Activated CD4-positive, alpha-beta memory T cell treated with anti-CD3 and anti-CD28 coated beads, Interleukin-2, amount 10 ng/mL, durations not matched to agents 7 days and 5 days (primary cell): ENCODE measurements around the gene HLCS. TPM values are rescaled to one million over a fixed set of nuclear protein-coding genes. Genes with fewer than 3 reads are reported as not detected.

ENCODE experiments used
- CTCF ChIA-PET: fragments of 350-600 bp; sonication (Branson Sonifier 250); formaldehyde crosslinking; loops from one replicate; lab custom pipeline; 2021; ENCODE audit warnings: antibody characterized with exemption, inconsistent platforms; lab: Charles Lee
- POLR2A ChIA-PET: fragments of 350-600 bp; sonication (Branson Sonifier 250); formaldehyde crosslinking; loops from one replicate; lab custom pipeline; 2021; ENCODE audit warnings: antibody characterized with exemption; lab: Charles Lee
- DNase-seq: peaks from one replicate; pipeline ENCODE4 v3.0.0-alpha.2; 2020
- H3K27ac Mint-ChIP-seq: one replicate; pipeline ENCODE4 v1.8.0; 2021; ENCODE audit warnings: mild to moderate bottlenecking, mixed read lengths
- H3K27me3 Mint-ChIP-seq: one replicate; pipeline ENCODE4 v1.8.0; 2021; ENCODE audit warnings: mixed read lengths
- H3K36me3 Mint-ChIP-seq: one replicate; pipeline ENCODE4 v1.8.0; 2021; ENCODE audit warnings: low read depth, mixed read lengths
- H3K4me1 Mint-ChIP-seq: one replicate; pipeline ENCODE4 v1.8.0; 2021; ENCODE audit warnings: mixed read lengths
- H3K4me3 Mint-ChIP-seq: one replicate; pipeline ENCODE4 v1.8.0; 2021; ENCODE audit warnings: mild to moderate bottlenecking, mixed read lengths
- H3K9me3 Mint-ChIP-seq: one replicate; pipeline ENCODE4 v1.8.0; 2021; ENCODE audit warnings: mixed read lengths
- total RNA-seq, 2 experiments: library from RNA; stranded (reverse); gene quantifications; one replicate each; pipeline ENCODE4 v1.2.3, GENCODE V29; 2021

HLCS gene
- total RNA-seq, 2 experiments from 2014 or later = 13.3 to 13.9 TPM

GRCh38 chr21:36893581-36893980 lies 72.9 kb downstream of the HLCS start:
- ChIA-PET POLR2A (no interaction called here), CTCF (no interaction called here)
- Mint-ChIP-seq H3K9me3 (no peaks in the 10 kb centered on the region), H3K4me3 (no peak overlapping the region), H3K27me3 (no peaks in the 10 kb centered on the region), H3K27ac (no peak overlapping the region), H3K36me3 (peaks cover 26% of the 10 kb centered on the region), H3K4me1 (no peaks in the 10 kb centered on the region)
- no peak for DNase-seq

GRCh38 chr21:36892201-36892600 lies 74.3 kb downstream of the HLCS start:
- Mint-ChIP-seq H3K27me3 (no peaks in the 10 kb centered on the region), H3K4me3 (no peak overlapping the region), H3K36me3 (peaks cover 23% of the 10 kb centered on the region), H3K27ac (no peak overlapping the region), H3K9me3 (no peaks in the 10 kb centered on the region), H3K4me1 (no peaks in the 10 kb centered on the region)
- ChIA-PET CTCF (interaction anchor here (1.1 kb wide), 1 partner anchor 97 kb away, joined by 3 read pairs; no protein-coding TSS in a partner anchor), POLR2A (no interaction called here)
- DNase-seq = no peak

GRCh38 chr21:36891692-36892091 lies 74.8 kb downstream of the HLCS start:
- Mint-ChIP-seq H3K27me3 (no peaks in the 10 kb centered on the region), H3K4me3 (no peak overlapping the region), H3K9me3 (no peaks in the 10 kb centered on the region), H3K4me1 (no peaks in the 10 kb centered on the region), H3K36me3 (peaks cover 23% of the 10 kb centered on the region), H3K27ac (no peak overlapping the region)
- ChIA-PET POLR2A (no interaction called here), CTCF (interaction anchor here (1.1 kb wide), 1 partner anchor 97 kb away, joined by 3 read pairs; no protein-coding TSS in a partner anchor)
- DNase-seq = no peak

- peaks cover 22% of the 10 kb centered on the region for H3K36me3 Mint-ChIP-seq
- CTCF ChIA-PET = interaction anchor here (1.1 kb wide), 1 partner anchor 36 kb away, joined by 3 read pairs; no protein-coding TSS in a partner anchor
- POLR2A ChIA-PET = no interaction called here
These were observed 75.3 kb downstream of the HLCS start for GRCh38 chr21:36891121-36891520.

GRCh38 chr21:36890086-36890485 lies 76.4 kb downstream of the HLCS start:
- POLR2A ChIA-PET = no interaction called here
- Mint-ChIP-seq H3K36me3 (peaks cover 18% of the 10 kb centered on the region), H3K4me1 (no peaks in the 10 kb centered on the region), H3K4me3 (no peak overlapping the region), H3K27me3 (no peaks in the 10 kb centered on the region), H3K9me3 (no peaks in the 10 kb centered on the region), H3K27ac (no peak overlapping the region)
- CTCF ChIA-PET = no interaction called here
- no peak for DNase-seq

More at GRCh38 chr21:36891121-36891520, 75.3 kb downstream of the HLCS start:
- DNase-seq = no peak
- H3K4me1 Mint-ChIP-seq = no peaks in the 10 kb centered on the region
- H3K27me3 Mint-ChIP-seq = no peaks in the 10 kb centered on the region
- H3K4me3 Mint-ChIP-seq = no peak overlapping the region
- no peaks in the 10 kb centered on the region for H3K9me3 Mint-ChIP-seq
- no peak overlapping the region for H3K27ac Mint-ChIP-seq

GRCh38 chr21:36889401-36889800 lies 77.1 kb downstream of the HLCS start:
- no peaks in the 10 kb centered on the region for H3K4me1 Mint-ChIP-seq

GRCh38 chr21:36888466-36888865 lies 78.0 kb downstream of the HLCS start:
- peaks cover 11% of the 10 kb centered on the region for H3K9me3 Mint-ChIP-seq
- ChIA-PET POLR2A (no interaction called here), CTCF (no interaction called here)
- no peaks in the 10 kb centered on the region for H3K27me3 Mint-ChIP-seq
- no peak overlapping the region for H3K27ac Mint-ChIP-seq
- H3K4me1 Mint-ChIP-seq = no peaks in the 10 kb centered on the region
- no peak overlapping the region for H3K4me3 Mint-ChIP-seq
- no peak for DNase-seq
- peaks cover 27% of the 10 kb centered on the region for H3K36me3 Mint-ChIP-seq

More at GRCh38 chr21:36889401-36889800, 77.1 kb downstream of the HLCS start:
- no peak overlapping the region for H3K4me3 Mint-ChIP-seq
- H3K9me3 Mint-ChIP-seq = peaks cover 3% of the 10 kb centered on the region
- H3K27ac Mint-ChIP-seq = no peak overlapping the region
- CTCF ChIA-PET = no interaction called here
- peaks cover 20% of the 10 kb centered on the region for H3K36me3 Mint-ChIP-seq
- no peaks in the 10 kb centered on the region for H3K27me3 Mint-ChIP-seq
- POLR2A ChIA-PET = no interaction called here
- DNase-seq = no peak

- Mint-ChIP-seq H3K4me3 (no peak overlapping the region), H3K27me3 (no peaks in the 10 kb centered on the region), H3K36me3 (peaks cover 32% of the 10 kb centered on the region), H3K4me1 (no peaks in the 10 kb centered on the region), H3K27ac (no peak overlapping the region), H3K9me3 (peaks cover 12% of the 10 kb centered on the region)
- CTCF ChIA-PET = no interaction called here
- DNase-seq = no peak
- POLR2A ChIA-PET = no interaction called here
These were observed 78.5 kb downstream of the HLCS start for GRCh38 chr21:36887963-36888362.

- peaks cover 21% of the 10 kb centered on the region for H3K9me3 Mint-ChIP-seq
- H3K4me1 Mint-ChIP-seq = peaks cover 2% of the 10 kb centered on the region
- no peak overlapping the region for H3K27ac Mint-ChIP-seq
- no peak for DNase-seq
- H3K36me3 Mint-ChIP-seq = peaks cover 32% of the 10 kb centered on the region
- POLR2A ChIA-PET = no interaction called here
- no peaks in the 10 kb centered on the region for H3K27me3 Mint-ChIP-seq
- no peak overlapping the region for H3K4me3 Mint-ChIP-seq
- CTCF ChIA-PET = no interaction called here
These were observed 82.7 kb downstream of the HLCS start for GRCh38 chr21:36883532-36884486.

- DNase-seq = no peak
- H3K9me3 Mint-ChIP-seq = peaks cover 27% of the 10 kb centered on the region
- H3K36me3 Mint-ChIP-seq = peaks cover 32% of the 10 kb centered on the region
- no peak overlapping the region for H3K4me3 Mint-ChIP-seq
- CTCF ChIA-PET = no interaction called here
- POLR2A ChIA-PET = no interaction called here
- peaks cover 2% of the 10 kb centered on the region for H3K4me1 Mint-ChIP-seq
- no peak overlapping the region for H3K27ac Mint-ChIP-seq
- H3K27me3 Mint-ChIP-seq = no peaks in the 10 kb centered on the region
These were observed 83.7 kb downstream of the HLCS start for GRCh38 chr21:36882776-36883175.

GRCh38 chr21:36881228-36881627 lies 85.2 kb downstream of the HLCS start:
- Mint-ChIP-seq H3K27ac (no peak overlapping the region), H3K36me3 (peaks cover 27% of the 10 kb centered on the region), H3K4me3 (no peak overlapping the region), H3K27me3 (no peaks in the 10 kb centered on the region), H3K4me1 (peaks cover 2% of the 10 kb centered on the region), H3K9me3 (peaks cover 27% of the 10 kb centered on the region)
- ChIA-PET POLR2A (no interaction called here), CTCF (no interaction called here)
- DNase-seq = no peak

GRCh38 chr21:36879827-36880226 lies 86.6 kb downstream of the HLCS start:
- POLR2A ChIA-PET = no interaction called here
- H3K36me3 Mint-ChIP-seq = peaks cover 27% of the 10 kb centered on the region
- no peak overlapping the region for H3K27ac Mint-ChIP-seq
- no peaks in the 10 kb centered on the region for H3K27me3 Mint-ChIP-seq
- CTCF ChIA-PET = no interaction called here
- H3K4me1 Mint-ChIP-seq = peaks cover 2% of the 10 kb centered on the region
- H3K9me3 Mint-ChIP-seq = peaks cover 27% of the 10 kb centered on the region
- H3K4me3 Mint-ChIP-seq = no peak overlapping the region
- DNase-seq = no peak

GRCh38 chr21:36877741-36878140 lies 88.7 kb downstream of the HLCS start:
- H3K27me3 Mint-ChIP-seq = no peaks in the 10 kb centered on the region
- DNase-seq = no peak
- H3K4me1 Mint-ChIP-seq = peaks cover 2% of the 10 kb centered on the region
- peaks cover 8% of the 10 kb centered on the region for H3K36me3 Mint-ChIP-seq
- H3K27ac Mint-ChIP-seq = no peak overlapping the region
- no peak overlapping the region for H3K4me3 Mint-ChIP-seq
- POLR2A ChIA-PET = no interaction called here
- peaks cover 12% of the 10 kb centered on the region for H3K9me3 Mint-ChIP-seq
- CTCF ChIA-PET = no interaction called here
